Measurements from ENCODE around the gene TNRC18. TPM values are rescaled to one million over a fixed set of nuclear protein-coding genes. Genes with fewer than 3 reads are reported as not detected.

Gene TNRC18
- total RNA-seq, 4 donors from 2014 or later = 112 to 325 (median 211) TPM

DNA sequence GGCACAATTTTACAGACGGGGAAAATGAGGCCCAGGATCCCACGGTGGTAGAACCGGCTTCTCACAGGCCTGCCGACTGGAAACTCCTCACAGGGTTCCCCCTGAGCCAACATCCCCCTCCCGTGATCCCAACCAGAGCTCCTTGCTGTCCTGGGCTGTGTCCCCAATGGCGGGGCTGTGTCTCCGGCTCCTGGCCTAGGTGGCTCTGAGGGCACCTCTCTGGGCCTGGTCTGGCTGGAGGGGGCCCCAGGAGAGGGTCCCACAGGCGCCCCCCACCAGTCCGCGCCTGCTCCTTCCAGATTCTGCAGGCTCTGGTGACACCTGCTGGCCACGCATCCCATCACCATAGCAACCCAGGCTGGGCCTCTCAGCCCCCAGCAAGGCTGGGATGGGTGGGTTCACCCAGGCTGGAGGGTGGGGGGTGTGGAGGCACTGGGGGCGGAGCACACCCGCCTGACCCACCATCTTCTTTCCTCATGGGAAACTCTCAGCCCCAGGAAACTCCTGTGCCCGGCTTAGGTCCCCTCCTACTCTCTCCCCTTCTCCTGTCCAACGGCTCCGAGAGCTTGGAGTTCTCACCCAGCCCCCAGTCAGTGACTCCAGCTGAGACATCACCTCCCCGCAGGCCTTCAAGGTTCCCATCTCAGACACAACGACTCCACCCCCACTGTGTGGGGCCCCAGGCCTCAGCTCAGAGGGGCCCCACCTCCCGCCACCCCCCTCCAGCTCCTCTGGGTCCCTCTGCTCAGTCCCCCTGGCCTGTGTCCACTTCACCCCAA, 27.1 kb upstream of the TNRC18 start:
- Histone ChIP-seq H3K9me3 (no peaks in the 10 kb centered on the region), H3K4me1 (no peaks in the 10 kb centered on the region), H3K36me3 (no peaks in the 10 kb centered on the region), H3K4me3 (no peak overlapping the region), H3K27me3 (no peaks in the 10 kb centered on the region), H3K27ac (no peak overlapping the region)
- peak in 2 of 3 donors; percentile 67 to 68 for DNase-seq
- no peak for TF ChIP-seq POLR2A (IDR thresholded peaks at IDR 0.05)
- TF ChIP-seq, protein P1, sequence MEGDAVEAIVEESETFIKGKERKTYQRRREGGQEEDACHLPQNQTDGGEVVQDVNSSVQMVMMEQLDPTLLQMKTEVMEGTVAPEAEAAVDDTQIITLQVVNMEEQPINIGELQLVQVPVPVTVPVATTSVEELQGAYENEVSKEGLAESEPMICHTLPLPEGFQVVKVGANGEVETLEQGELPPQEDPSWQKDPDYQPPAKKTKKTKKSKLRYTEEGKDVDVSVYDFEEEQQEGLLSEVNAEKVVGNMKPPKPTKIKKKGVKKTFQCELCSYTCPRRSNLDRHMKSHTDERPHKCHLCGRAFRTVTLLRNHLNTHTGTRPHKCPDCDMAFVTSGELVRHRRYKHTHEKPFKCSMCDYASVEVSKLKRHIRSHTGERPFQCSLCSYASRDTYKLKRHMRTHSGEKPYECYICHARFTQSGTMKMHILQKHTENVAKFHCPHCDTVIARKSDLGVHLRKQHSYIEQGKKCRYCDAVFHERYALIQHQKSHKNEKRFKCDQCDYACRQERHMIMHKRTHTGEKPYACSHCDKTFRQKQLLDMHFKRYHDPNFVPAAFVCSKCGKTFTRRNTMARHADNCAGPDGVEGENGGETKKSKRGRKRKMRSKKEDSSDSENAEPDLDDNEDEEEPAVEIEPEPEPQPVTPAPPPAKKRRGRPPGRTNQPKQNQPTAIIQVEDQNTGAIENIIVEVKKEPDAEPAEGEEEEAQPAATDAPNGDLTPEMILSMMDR (IDR thresholded peaks at IDR 0.05) = peak; percentile 31 to 75 (median 57)

DNA sequence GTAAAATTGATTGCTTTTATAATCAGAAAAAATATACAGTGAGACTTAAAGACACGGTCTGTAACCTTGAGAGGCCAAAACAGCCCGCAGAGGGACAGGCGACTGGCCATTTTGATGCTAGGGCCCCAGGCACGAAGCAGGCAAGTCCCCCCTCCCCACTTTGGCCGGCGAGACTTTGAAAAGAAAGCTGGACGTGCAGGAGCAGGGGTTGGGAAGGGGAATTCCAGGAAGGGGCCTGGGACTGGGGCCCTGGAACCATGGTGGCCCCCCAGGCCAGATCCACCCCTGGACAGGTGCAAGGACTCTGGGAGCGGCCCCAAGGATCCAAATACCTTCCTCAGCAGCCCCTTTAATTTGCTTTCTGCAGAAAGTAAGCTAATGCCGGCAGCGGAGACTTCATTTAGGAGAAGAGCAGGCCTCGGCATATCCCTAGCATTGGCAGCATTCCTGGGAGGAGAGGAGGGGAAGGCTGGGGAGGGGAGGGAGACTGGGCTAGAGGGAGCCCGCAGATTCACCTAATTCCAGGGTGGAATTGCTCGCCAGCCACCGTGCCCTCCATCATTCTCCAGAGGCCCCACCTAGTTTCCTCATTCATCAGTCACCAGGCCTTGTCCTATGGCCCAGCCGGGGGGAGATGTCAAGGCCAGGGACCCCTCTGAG, 24.9 kb upstream of the TNRC18 start:
- H3K9me3 ChIP-seq = no peaks in the 10 kb centered on the region
- no peak for TF ChIP-seq POLR2A (IDR thresholded peaks at IDR 0.05)
- TF ChIP-seq, protein P1 (IDR thresholded peaks at IDR 0.05) = no peak
- no peaks in the 10 kb centered on the region for H3K27me3 ChIP-seq
- H3K36me3 ChIP-seq = no peaks in the 10 kb centered on the region
- H3K27ac ChIP-seq = no peak overlapping the region
- H3K4me3 ChIP-seq = no peak overlapping the region
- DNase-seq = no peak
- H3K4me1 ChIP-seq = no peaks in the 10 kb centered on the region

DNA sequence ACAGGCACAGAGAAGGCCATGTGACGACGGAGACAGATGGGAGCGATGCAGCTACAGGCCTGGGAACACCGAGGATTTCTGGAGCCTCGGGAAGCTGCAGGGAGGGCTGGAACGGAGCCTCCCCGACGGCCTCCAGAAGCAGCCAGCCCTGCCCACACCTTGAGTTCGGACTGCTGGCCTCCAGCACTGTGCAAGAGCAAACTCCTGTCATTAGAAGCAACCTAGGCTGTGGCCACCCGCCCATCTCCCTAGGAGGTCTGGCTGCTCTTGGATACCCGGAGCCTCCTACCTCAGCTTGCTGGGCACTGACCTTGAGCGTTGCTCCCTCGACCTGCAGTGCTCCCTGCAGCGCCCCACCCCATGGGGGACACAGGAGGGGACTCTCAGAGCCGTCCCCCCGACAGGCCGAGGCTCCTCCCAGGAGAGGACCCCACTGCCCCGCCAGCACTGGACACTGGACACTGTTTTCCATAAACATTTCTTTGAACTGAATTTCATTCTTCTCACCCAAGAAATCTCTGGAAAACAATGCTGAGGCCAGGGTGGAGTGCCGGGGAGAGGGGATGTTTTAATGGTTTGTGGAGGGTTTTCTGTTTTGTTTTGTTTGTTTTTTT, 22.5 kb upstream of the TNRC18 start:
- DNase-seq = no peak
- no peak for TF ChIP-seq POLR2A (IDR thresholded peaks at IDR 0.05)
- TF ChIP-seq, protein P1 (IDR thresholded peaks at IDR 0.05) = no peak
- H3K9me3 ChIP-seq = no peaks in the 10 kb centered on the region
- no peak overlapping the region for H3K4me3 ChIP-seq
- H3K27ac ChIP-seq = no peak overlapping the region
- H3K27me3 ChIP-seq = no peaks in the 10 kb centered on the region
- no peaks in the 10 kb centered on the region for H3K36me3 ChIP-seq
- no peaks in the 10 kb centered on the region for H3K4me1 ChIP-seq

DNA sequence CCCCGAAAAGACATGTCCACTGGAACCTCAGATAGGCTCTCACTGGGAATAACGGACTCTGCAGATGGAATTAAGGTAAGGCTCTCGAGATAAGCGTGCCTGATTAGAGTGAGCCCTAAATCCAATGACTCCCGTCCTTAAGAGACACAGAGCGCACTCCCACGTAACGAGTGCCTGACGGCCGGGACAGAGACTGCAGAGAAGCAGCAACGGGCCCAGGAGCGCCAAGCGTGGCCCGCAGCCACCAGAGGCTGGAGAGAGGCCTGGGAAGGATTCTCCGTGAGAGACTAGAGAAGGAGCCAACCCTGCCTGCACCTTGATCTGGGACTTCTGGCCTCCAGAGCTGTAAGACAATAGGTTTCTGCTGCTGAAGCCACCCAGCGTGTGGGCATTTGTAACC, 20.0 kb upstream of the TNRC18 start:
- Histone ChIP-seq H3K36me3 (no peaks in the 10 kb centered on the region), H3K27ac (no peak overlapping the region), H3K27me3 (no peaks in the 10 kb centered on the region), H3K9me3 (no peaks in the 10 kb centered on the region), H3K4me1 (no peaks in the 10 kb centered on the region), H3K4me3 (no peak overlapping the region)
- no peak for DNase-seq
- no peak for TF ChIP-seq POLR2A (IDR thresholded peaks at IDR 0.05)
- TF ChIP-seq, protein P1 (IDR thresholded peaks at IDR 0.05) = no peak

DNA sequence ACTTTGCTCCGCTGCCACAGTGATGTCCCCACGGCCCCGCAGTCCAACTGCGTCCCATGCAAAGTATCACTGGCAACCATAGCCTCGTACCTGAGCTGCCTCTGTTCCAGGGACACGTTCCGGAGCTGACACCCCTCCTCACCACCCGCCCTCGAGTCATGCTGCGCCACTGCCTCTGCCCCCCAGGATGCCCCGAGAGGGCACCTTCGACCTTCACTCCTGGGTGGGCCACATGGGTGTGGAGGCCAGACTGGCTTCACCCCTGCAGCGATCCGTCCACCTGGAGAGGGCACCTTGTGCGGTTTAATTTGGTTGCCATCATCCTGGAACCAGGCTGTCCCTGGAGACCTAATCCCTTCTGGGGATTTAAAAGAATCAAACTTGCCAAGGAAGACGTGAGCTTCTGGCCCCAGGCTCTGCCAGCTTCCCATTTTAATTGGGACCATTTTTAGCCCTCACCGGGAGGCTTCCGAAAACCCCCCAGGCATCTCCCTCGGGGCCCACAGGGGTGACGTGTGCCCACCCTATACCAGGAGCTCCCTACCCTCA, 19.2 kb upstream of the TNRC18 start:
- H3K27ac ChIP-seq = no peak overlapping the region
- no peaks in the 10 kb centered on the region for H3K36me3 ChIP-seq
- no peak for TF ChIP-seq POLR2A (IDR thresholded peaks at IDR 0.05)
- TF ChIP-seq, protein P1 (IDR thresholded peaks at IDR 0.05) = no peak
- no peaks in the 10 kb centered on the region for H3K4me1 ChIP-seq
- no peak for DNase-seq
- H3K27me3 ChIP-seq = no peaks in the 10 kb centered on the region
- H3K4me3 ChIP-seq = no peak overlapping the region
- no peaks in the 10 kb centered on the region for H3K9me3 ChIP-seq

Data from Peyer's patch (tissue), 4 donors.